ENCODE results near the gene MEOX1.

DNA sequence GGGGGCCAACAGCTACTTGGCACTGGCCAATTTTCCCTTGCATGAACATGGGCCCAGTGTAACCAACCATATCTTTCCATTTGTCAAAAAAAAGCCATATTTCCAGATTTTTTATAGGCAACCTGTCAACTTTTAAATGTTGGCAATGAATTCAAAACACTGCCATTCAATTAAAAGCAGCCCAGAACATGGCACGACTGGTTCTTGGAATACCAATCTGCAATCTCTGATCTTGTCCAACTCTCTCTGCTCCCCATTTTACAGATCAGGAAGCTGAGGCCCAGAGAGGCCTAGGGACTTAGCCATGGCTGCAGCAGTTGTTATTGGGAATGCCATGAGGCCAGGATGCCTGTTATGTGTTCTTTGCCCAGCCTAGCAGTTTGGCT is 8.9 kb upstream of the MEOX1 start:
- no peak for TF ChIP-seq POLR2AphosphoS5 (IDR thresholded peaks at IDR 0.05)
- TF ChIP-seq, protein P1, sequence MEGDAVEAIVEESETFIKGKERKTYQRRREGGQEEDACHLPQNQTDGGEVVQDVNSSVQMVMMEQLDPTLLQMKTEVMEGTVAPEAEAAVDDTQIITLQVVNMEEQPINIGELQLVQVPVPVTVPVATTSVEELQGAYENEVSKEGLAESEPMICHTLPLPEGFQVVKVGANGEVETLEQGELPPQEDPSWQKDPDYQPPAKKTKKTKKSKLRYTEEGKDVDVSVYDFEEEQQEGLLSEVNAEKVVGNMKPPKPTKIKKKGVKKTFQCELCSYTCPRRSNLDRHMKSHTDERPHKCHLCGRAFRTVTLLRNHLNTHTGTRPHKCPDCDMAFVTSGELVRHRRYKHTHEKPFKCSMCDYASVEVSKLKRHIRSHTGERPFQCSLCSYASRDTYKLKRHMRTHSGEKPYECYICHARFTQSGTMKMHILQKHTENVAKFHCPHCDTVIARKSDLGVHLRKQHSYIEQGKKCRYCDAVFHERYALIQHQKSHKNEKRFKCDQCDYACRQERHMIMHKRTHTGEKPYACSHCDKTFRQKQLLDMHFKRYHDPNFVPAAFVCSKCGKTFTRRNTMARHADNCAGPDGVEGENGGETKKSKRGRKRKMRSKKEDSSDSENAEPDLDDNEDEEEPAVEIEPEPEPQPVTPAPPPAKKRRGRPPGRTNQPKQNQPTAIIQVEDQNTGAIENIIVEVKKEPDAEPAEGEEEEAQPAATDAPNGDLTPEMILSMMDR (IDR thresholded peaks at IDR 0.05): no peak
- no peak for TF ChIP-seq POLR2A (IDR thresholded peaks at IDR 0.05)

Data from prostate gland (tissue), 2 donors.